NCI-H82 treated with DMSO at 0.1 percent for 48 hours (cell line): Measurements from ENCODE around the gene SYNPO.

Experiments used
- DNase-seq: peaks from one replicate; lab custom pipeline; 2025; ENCODE audit not compliant: unreplicated experiment; lab: John Stamatoyannopoulos, UW

Gene SYNPO

GRCh38 chr5:150676578-150676977 lies 36.1 kb downstream of the SYNPO start:
- no peak for DNase-seq

- no peak for DNase-seq
These were observed 48.7 kb downstream of the SYNPO start for GRCh38 chr5:150689120-150689519.

- no peak for DNase-seq
These were observed 50.3 kb downstream of the SYNPO start for GRCh38 chr5:150690760-150691159.

- DNase-seq: no peak
These were observed 51.8 kb downstream of the SYNPO start for GRCh38 chr5:150692276-150692675.

- no peak for DNase-seq
These were observed 54.2 kb downstream of the SYNPO start for GRCh38 chr5:150694612-150695011.

- no peak for DNase-seq
These were observed 59.8 kb downstream of the SYNPO start for GRCh38 chr5:150700246-150700593.

- peak; percentile 56 for DNase-seq
These were observed 60.3 kb downstream of the SYNPO start, which contains the start of gene RBM22 for GRCh38 chr5:150700594-150701377. Gene RBM22, minus strand, starts transcription at chr5:150701062. Its CDS starts 77 bp downstream, at chr5:150700985.

GRCh38 chr5:150703762-150704161 lies 63.3 kb downstream of the SYNPO start:
- DNase-seq: no peak

GRCh38 chr5:150706776-150707390 lies 66.4 kb downstream of the SYNPO start:
- DNase-seq: no peak
